PC-3 (cell line): Measurements from ENCODE around the gene SMIM11.

Source experiments
- CTCF ChIP-seq: fragments of 300-600 bp; sonication (generic); conservative IDR thresholded peaks from 2 replicates; pipeline ENCODE4 v1.5.1; 2017; ENCODE audit warnings: antibody characterized with exemption, low read depth, mild to moderate bottlenecking, low read length
- EZH2 ChIP-seq: fragments of 300-600 bp; sonication (generic); IDR thresholded peaks from one replicate; pipeline ENCODE4 v1.6.1; 2017; ENCODE audit warnings: antibody characterized with exemption, mild to moderate bottlenecking, low read length; ENCODE audit not compliant: unreplicated experiment
- EZH2phosphoT487 ChIP-seq: fragments of 300-600 bp; sonication (generic); IDR thresholded peaks from 2 replicates; pipeline ENCODE4 v1.6.1; 2018; ENCODE audit warnings: mild to moderate bottlenecking, antibody characterized with exemption, low read length, borderline replicate concordance

GRCh38 chr21:34338226-34338625 is 37.1 kb upstream of the SMIM11 start:
- TF ChIP-seq CTCF: no peak
- TF ChIP-seq EZH2: no peak
- TF ChIP-seq EZH2phosphoT487: no peak
